GM19193 (cell line): Measurements from ENCODE around the gene ALDH1A1.

Experiments used
- POLR2A ChIP-seq: IDR thresholded peaks from 4 replicates; pipeline ENCODE4 v1.6.1; 2011; ENCODE audit not compliant: insufficient read depth, insufficient read length; ENCODE audit errors: extremely low read depth

The ALDH1A1 gene

GRCh38 chr9:72882117-72882775, 70.6 kb downstream of the ALDH1A1 start:
- TF ChIP-seq POLR2A = no peak

GRCh38 chr9:72880821-72881220, 72.0 kb downstream of the ALDH1A1 start:
- TF ChIP-seq POLR2A = no peak

GRCh38 chr9:72875221-72875620, 77.6 kb downstream of the ALDH1A1 start:
- no peak for TF ChIP-seq POLR2A

GRCh38 chr9:72874344-72874743, 78.5 kb downstream of the ALDH1A1 start:
- TF ChIP-seq POLR2A = no peak

GRCh38 chr9:72873456-72873855, 79.4 kb downstream of the ALDH1A1 start:
- no peak for TF ChIP-seq POLR2A

GRCh38 chr9:72872718-72873117, 80.1 kb downstream of the ALDH1A1 start:
- TF ChIP-seq POLR2A = no peak

- TF ChIP-seq POLR2A = no peak
Observed at GRCh38 chr9:72871685-72872084, 81.2 kb downstream of the ALDH1A1 start.

GRCh38 chr9:72864327-72864726, 88.5 kb downstream of the ALDH1A1 start:
- no peak for TF ChIP-seq POLR2A

- TF ChIP-seq POLR2A = no peak
Observed at GRCh38 chr9:72863456-72864094, 89.3 kb downstream of the ALDH1A1 start.

- no peak for TF ChIP-seq POLR2A
Observed at GRCh38 chr9:72858089-72858912, 94.6 kb downstream of the ALDH1A1 start.

GRCh38 chr9:72857624-72857996, 95.2 kb downstream of the ALDH1A1 start:
- TF ChIP-seq POLR2A = no peak

- no peak for TF ChIP-seq POLR2A
Observed at GRCh38 chr9:72856972-72857623, 95.8 kb downstream of the ALDH1A1 start.

GRCh38 chr9:72855890-72856523, 96.8 kb downstream of the ALDH1A1 start:
- no peak for TF ChIP-seq POLR2A

GRCh38 chr9:72855321-72855720, 97.5 kb downstream of the ALDH1A1 start:
- TF ChIP-seq POLR2A = no peak
